HT1080 (cell line): ENCODE results near the gene DUSP15. TPM values are rescaled to one million over a fixed set of nuclear protein-coding genes. Genes with fewer than 3 reads are reported as not detected.
"Not testable (repeated sequence)": the region's sequence is repeated elsewhere in the genome, so short reads cannot be mapped to it uniquely, and the experiment has no call there.

Experiments used
- DNase-seq: peaks from one replicate; pipeline ENCODE4 v3.0.0-alpha.2; 2015; ENCODE audit warnings: low read depth
- total RNA-seq: library from RNA; depleted of rRNA; stranded (reverse); fragments of >200 nt; shearing (Covaris generic); gene quantifications from 2 replicates; pipeline ENCODE4 v1.2.3, GENCODE V29; 2014

Gene DUSP15
- total RNA-seq, 1 experiment from 2014 or later, result not detected

- DNase-seq, result no peak
These were observed 29.2 kb downstream of the DUSP15 start for GRCh38 chr20:31840906-31841816.

DNA sequence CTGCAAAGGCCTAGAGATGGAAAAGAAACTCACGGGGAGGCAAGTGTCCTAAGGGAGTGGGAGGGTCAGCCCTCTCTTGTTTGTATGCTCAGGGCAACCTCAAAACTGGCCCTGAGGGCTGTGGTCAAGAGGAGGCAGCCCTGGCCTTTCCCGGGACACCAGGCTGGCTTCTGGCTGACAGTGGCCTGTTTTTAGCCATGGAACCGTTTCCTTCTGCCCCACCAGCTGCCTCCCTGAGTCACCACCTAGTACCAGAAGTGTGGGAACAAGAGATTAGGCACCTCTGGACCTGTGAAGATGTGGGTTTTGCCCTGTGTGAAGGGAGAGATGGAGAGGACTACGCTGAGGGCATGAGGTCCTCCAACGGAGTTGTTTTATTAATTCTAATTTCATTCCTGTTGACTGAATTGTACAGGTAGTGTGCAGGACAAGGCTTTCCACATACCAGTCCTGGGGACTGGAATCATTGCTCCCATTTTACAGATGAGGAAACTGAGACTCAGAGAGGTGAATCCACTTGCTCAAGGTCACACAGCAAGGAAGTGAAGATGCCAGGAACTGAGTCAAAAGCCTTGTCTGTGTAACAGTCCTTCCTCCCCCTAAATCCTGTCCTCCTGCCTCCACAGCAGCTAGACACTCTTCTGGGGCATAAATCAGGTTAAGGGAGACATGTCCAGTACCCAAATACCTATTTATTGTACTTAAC lies 30.4 kb downstream of the DUSP15 start:
- peak; percentile 21 for DNase-seq

- DNase-seq, result peak; percentile 41
These were observed 31.6 kb downstream of the DUSP15 start for GRCh38 chr20:31838646-31839292.

DNA sequence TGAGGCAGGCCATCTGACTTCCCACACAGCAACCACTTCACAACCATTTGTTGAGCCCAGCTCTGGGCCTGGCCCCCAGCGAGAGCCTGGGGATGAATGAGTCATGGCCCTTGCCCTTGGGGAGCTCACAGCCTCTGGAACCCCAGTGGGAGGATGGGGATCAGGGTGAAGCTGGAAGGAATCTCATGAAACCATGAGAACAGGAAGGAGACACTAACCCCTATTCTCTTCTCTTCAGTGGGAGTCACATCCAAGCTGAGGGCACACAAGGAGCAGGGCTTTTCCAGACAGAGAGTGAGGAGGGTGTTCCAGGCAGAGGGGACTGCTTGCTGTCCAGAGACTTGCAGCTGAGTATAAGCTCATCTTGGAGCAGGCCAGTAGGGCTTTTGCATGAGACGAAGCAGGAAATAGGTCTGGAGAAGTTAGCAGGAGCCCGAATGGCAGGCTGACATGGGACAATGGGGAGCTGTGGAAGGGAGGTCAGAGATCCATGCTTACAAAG lies 32.4 kb downstream of the DUSP15 start:
- peak; percentile 78 for DNase-seq

- DNase-seq, result peak; percentile 20
These were observed 33.3 kb downstream of the DUSP15 start for GRCh38 chr20:31836853-31837608.

- DNase-seq, result peak; percentile 95
These were observed 34.1 kb downstream of the DUSP15 start for GRCh38 chr20:31835977-31836852.

DNA sequence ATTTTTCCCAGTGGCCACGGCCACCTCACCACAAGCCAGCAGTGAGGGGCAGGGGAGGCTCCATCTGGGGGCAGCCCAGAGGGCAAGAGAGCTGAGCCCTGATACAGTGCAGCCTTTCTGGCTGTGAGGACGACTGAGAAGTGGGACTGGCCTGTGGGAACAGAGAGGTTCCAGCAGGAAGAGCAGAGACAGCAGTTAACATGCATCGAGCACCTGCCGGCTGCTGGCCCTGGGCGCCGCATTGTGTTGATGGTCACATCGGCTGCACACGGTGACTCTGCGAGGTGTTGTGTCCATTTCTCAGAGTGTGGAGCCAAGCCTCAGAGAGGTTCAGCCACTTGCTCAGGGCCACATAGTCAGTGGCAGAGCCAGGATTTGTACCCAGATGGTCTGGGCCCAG lies 34.8 kb downstream of the DUSP15 start:
- DNase-seq, result no peak

GRCh38 chr20:31833931-31834521 lies 36.3 kb downstream of the DUSP15 start:
- no peak for DNase-seq

DNA sequence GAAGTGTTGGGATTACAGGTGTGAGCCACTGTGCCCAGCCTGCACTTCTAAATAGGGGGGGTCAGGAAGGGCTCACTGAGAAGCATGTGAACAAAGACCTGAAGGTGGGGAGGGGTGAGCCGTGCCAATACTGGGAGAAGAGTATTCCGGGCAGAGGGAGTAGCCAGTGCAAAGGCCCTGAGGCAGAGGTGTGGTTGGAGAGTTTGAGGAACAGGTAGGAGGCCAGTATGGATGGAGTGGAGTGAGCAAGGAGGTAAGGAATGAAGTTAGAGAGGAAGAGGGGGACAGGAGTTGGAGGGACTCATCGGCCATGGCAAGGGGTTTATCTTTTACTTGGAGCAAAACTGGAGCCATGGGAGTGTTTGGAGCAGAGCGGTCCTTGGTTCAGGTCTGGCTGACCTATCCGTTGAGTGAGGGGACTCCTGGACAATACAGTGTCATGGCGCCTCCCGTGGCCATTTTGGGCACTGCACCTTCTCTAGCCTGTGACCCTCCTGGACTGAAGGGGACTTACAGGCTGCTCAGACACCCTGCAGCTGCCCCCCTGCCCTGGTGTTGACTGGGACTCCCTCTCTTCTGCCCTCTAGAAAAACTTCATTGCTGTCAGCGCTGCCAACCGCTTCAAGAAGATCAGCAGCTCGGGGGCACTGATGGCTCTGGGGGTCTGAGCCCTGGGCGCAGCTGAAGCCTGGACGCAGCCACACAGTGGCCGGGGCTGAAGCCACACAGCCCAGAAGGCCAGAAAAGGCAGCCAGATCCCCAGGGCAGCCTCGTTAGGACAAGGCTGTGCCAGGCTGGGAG lies 37.0 kb downstream of the DUSP15 start:
- DNase-seq, result peak; percentile 47

GRCh38 chr20:31831771-31832306 lies 38.5 kb downstream of the DUSP15 start:
- DNase-seq, result no peak

DNA sequence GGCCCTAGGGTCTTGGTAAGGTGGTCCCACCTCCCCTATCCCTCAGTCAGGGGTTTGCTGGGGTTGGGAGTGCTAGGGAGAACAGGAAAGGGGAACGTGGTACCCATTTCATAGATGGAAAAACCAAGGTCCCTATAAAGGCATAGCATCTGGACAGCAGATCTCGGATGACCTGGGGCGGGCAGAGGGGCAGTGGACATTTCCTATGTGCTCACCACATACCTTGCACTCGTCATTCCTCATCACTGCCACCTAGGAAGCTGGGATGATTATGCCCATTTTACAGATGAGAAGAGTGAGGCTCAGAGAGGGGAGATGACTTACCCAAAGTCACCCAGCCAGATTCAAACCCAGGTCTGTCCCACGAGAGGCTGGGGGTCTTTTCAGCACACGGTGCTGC lies 39.1 kb downstream of the DUSP15 start:
- no peak for DNase-seq

- no peak for DNase-seq
These were observed 39.8 kb downstream of the DUSP15 start for GRCh38 chr20:31830406-31830981.

GRCh38 chr20:31829731-31830130 lies 40.6 kb downstream of the DUSP15 start:
- DNase-seq, result no peak

DNA sequence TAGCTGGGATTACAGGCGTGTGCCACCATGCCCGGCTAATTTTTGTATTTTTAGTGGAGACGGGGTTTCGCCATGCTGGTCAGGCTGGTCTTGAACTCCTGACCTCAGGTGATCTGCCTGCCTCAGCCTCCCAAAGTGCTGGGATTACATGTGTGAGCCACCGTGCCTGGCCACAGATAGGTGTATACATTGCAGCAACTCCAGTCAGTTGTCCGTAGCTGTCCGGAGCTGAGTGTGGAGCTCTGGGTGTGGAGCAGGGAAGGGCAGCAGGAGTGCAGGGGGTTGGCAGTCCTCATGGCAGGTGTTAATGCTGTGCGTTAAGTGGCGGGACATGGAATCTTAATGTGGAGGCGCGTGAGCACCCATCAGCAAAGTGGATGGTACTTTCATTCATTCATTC lies 42.3 kb downstream of the DUSP15 start:
- DNase-seq, result not testable (repeated sequence)

DNA sequence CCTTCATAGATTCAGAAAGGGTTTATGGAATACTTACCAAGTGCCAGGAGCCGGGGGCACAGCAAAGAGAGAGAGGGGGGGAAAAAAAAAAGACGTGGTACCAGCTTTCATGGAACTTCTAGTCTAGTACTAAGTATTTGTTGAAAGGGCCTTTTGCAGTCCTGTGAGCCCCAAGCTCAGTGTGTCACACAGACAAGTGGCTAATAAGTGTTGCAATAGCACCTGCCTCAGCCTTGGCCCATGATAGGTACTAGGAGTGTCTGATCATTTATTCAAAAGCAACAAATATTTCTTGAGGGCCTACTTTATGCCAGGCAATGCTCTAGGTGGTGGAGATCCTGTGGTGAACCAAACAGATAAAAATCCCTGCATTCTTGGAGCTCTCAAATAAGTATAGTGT lies 43.3 kb downstream of the DUSP15 start:
- DNase-seq, result no peak

DNA sequence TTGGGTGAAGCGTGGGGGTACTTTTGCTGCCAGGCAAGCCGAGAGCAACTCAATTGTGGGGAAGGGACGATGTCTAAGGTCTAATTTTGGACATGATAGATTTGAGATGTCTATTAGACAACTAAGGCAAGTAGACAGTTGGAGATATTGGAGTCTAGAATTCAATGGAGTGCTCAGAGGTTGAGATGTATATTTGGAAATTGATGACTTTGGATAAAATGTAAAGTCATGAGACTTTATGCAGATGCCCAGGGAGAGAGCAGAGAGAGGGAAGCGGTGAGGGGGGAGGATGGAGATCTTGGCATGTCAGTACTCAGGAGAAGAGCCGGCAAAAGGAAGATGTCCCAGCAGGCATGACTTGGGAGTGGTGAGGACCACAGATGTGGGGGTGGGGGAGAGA lies 44.3 kb downstream of the DUSP15 start:
- DNase-seq, result no peak

GRCh38 chr20:31824554-31825313 lies 45.6 kb downstream of the DUSP15 start:
- no peak for DNase-seq

DNA sequence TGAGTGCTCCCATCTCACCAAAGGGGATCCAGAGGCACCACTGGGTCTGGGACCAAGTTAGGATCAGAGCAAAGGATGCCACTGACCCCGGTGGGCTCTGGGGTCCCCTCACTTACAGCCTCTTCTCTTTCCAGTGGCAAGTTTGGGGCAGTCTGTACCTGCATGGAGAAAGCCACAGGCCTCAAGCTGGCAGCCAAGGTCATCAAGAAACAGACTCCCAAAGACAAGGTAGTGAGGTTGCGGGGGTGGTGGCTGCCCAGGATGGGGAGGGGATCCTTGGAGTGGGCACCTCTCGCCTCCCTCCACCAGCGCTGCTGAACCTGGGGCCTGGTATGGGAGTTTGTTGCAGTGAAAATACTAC lies 46.2 kb downstream of the DUSP15 start:
- no peak for DNase-seq
